ENCODE results near the gene AGAP1. TPM values are rescaled to one million over a fixed set of nuclear protein-coding genes. Genes with fewer than 3 reads are reported as not detected.

The AGAP1 gene
- total RNA-seq, 1 experiment from 2014 or later, result 25.8 TPM

- WGBS (ENCODE audit: extremely low coverage, insufficient read length, low lambda C conversion rate), result no CpG with 5 or more reads among the region's 64 CpGs
- peaks cover 20% of the 10 kb centered on the region for H3K27me3 Mint-ChIP-seq (ENCODE audit: low read depth)
- Histone ChIP-seq H2AFZ (ENCODE audit: low read length) (no peak overlapping the region), H2BK20ac (ENCODE audit: low read depth, low read length, poor library complexity, severe bottlenecking) (no peak overlapping the region), H3K79me2 (ENCODE audit: insufficient read depth, low read length) (peaks cover 3% of the 10 kb centered on the region; the same call in 1 of the 2 replicates), H2BK5ac (ENCODE audit: insufficient read length, low read length) (no peak overlapping the region), H3K27ac (ENCODE audit: insufficient read length, low read depth, low read length) (no peak overlapping the region), H3K9me3 (ENCODE audit: control insufficient read depth, low read depth, low read length) (no peaks in the 10 kb centered on the region), H3K4me2 (ENCODE audit: insufficient read depth, insufficient read length, low read length) (peak overlapping the region; percentile 47), H2BK120ac (ENCODE audit: low read depth, low read length, poor library complexity, severe bottlenecking) (no peak overlapping the region), H3T11ph (ENCODE audit: low read length) (no peak overlapping the region), H4K91ac (ENCODE audit: insufficient read length, low read depth, low read length) (no peak overlapping the region), H4K8ac (replicated peaks; ENCODE audit: insufficient read length, low read depth, low read length) (no peak overlapping the region), H3K56ac (ENCODE audit: insufficient read length, low read depth, low read length) (no peak overlapping the region), H2BK15ac (ENCODE audit: low read depth, low read length) (no peak overlapping the region), H3K18ac (ENCODE audit: insufficient read length, low read depth, low read length) (no peak overlapping the region), H3K9ac (ENCODE audit: extremely low read depth, insufficient read length, low read length) (no peak overlapping the region), H4K5ac (ENCODE audit: insufficient read length, low read depth, low read length) (no peak overlapping the region), H3K4me1 (ENCODE audit: insufficient read depth, low read length) (peaks cover 2% of the 10 kb centered on the region; the same call in 1 of the 2 replicates), H3K14ac (ENCODE audit: insufficient read depth, low read length) (no peak overlapping the region), H2AK5ac (ENCODE audit: insufficient read length, low read length) (no peak overlapping the region), H3K23me2 (ENCODE audit: insufficient read length, low read depth, low read length, poor library complexity, severe bottlenecking) (peaks cover 11% of the 10 kb centered on the region), H3K27me3 (ENCODE audit: insufficient read depth, low read length) (no peaks in the 10 kb centered on the region; the same call in 1 of the 2 replicates), H4K20me1 (ENCODE audit: control insufficient read depth, insufficient read depth, insufficient read length) (no peaks in the 10 kb centered on the region), H2BK12ac (ENCODE audit: insufficient read length, low read depth, low read length) (no peak overlapping the region), H3K79me1 (ENCODE audit: insufficient read depth, low read depth, low read length, poor library complexity, severe bottlenecking) (no peaks in the 10 kb centered on the region), H3K23ac (ENCODE audit: insufficient read length, low read depth, low read length) (no peak overlapping the region), H3K4ac (ENCODE audit: low read depth, low read length) (no peak overlapping the region)
- TF ChIP-seq CTCF (conservative IDR thresholded peaks at IDR 0.05), result no peak
- no peak for DNase-seq
- H3K4me1 Mint-ChIP-seq, result peaks cover 32 to 38% of the 10 kb centered on the region in 2 experiments
- H3K27ac Mint-ChIP-seq, result no peak overlapping the region
- H3K36me3 Mint-ChIP-seq (ENCODE audit: insufficient read depth in 1 of 3, low read depth in 3 of 3), result no peaks in the 10 kb centered on the region
- no peaks in the 10 kb centered on the region for H3K9me3 Mint-ChIP-seq
- H3K4me3 Mint-ChIP-seq, result peak overlapping the region; percentile 64 to 85
Measured at GRCh38 chr2:235670974-235671787, 177.3 kb downstream of the AGAP1 start.

Data from H9 (cell line).